GM19351 (cell line): ENCODE data around the gene TNRC6B.
A peak's percentile ranks its signal among the peaks of the same experiment; 100 is the strongest.
"Not testable (repeated sequence)": the region's sequence is repeated elsewhere in the genome, so short reads cannot be mapped to it uniquely, and the experiment has no call there.

ENCODE experiments used
- ATAC-seq: cut with Tn5 transposase; IDR thresholded peaks from one replicate; pipeline ENCODE4 v1.9.1; 2021; ENCODE audit warnings: mild to moderate bottlenecking, moderate library complexity; ENCODE audit not compliant: unreplicated experiment

TNRC6B gene

GRCh38 chr22:40346185-40347118, 168.7 kb downstream of the TNRC6B start, which contains the start of gene ADSL:
ADSL (plus strand) TSS chr22:40346500; CDS start chr22:40346559, 59 bp downstream.
- ATAC-seq = peak; percentile 79

GRCh38 chr22:40347300-40347699, 169.6 kb downstream of the TNRC6B start:
- no peak for ATAC-seq

GRCh38 chr22:40348025-40348658, 170.4 kb downstream of the TNRC6B start:
- ATAC-seq = no peak

- ATAC-seq = no peak
These were observed 175.0 kb downstream of the TNRC6B start for GRCh38 chr22:40352763-40353162.

- no peak for ATAC-seq
These were observed 183.4 kb downstream of the TNRC6B start for GRCh38 chr22:40361100-40361499.

GRCh38 chr22:40363059-40363458, 185.3 kb downstream of the TNRC6B start:
- ATAC-seq = no peak

- no peak for ATAC-seq
These were observed 186.7 kb downstream of the TNRC6B start for GRCh38 chr22:40364431-40364830.

- ATAC-seq = no peak
These were observed 188.3 kb downstream of the TNRC6B start for GRCh38 chr22:40366068-40366467.

GRCh38 chr22:40367342-40367741, 189.6 kb downstream of the TNRC6B start:
- ATAC-seq = no peak

- ATAC-seq = no peak
These were observed 190.3 kb downstream of the TNRC6B start for GRCh38 chr22:40368016-40368415.

GRCh38 chr22:40368836-40369235, 191.1 kb downstream of the TNRC6B start:
- no peak for ATAC-seq

- ATAC-seq = no peak
These were observed 196.8 kb downstream of the TNRC6B start for GRCh38 chr22:40374567-40374966.

GRCh38 chr22:40376149-40376548, 198.4 kb downstream of the TNRC6B start:
- no peak for ATAC-seq

GRCh38 chr22:40377931-40378330, 200.2 kb downstream of the TNRC6B start:
- ATAC-seq = no peak

- not testable (repeated sequence) for ATAC-seq
These were observed 200.7 kb downstream of the TNRC6B start for GRCh38 chr22:40378448-40378847.

- no peak for ATAC-seq
These were observed 203.7 kb downstream of the TNRC6B start for GRCh38 chr22:40381461-40381860.

- ATAC-seq = no peak
These were observed 206.2 kb downstream of the TNRC6B start for GRCh38 chr22:40383905-40384304.

GRCh38 chr22:40385036-40385782, 207.5 kb downstream of the TNRC6B start:
- ATAC-seq = no peak
